Measurements from ENCODE around the gene MACO1. TPM values are rescaled to one million over a fixed set of nuclear protein-coding genes. Genes with fewer than 3 reads are reported as not detected.

Gene MACO1
- polyA plus RNA-seq, 2 donors = 16.1 to 23.3 TPM

GRCh38 chr1:25472471-25472870, 41.8 kb downstream of the MACO1 start:
- no peaks in the 10 kb centered on the region for H3K9me3 ChIP-seq (ENCODE audit: control insufficient read depth in 2 of 2, insufficient read depth in 1 of 2, low read depth in 1 of 2, low read length in 1 of 2)
- WGBS, 2 donors = 84 to 90% methylated on average over 4 of the region's 4 CpGs

GRCh38 chr1:25473653-25474225, 43.0 kb downstream of the MACO1 start:
- H3K27me3 ChIP-seq (ENCODE audit: control insufficient read depth in 1 of 2, insufficient read depth in 2 of 2, low read length in 2 of 2) = no peaks in the 10 kb centered on the region
- H3K27ac ChIP-seq (ENCODE audit: low read depth in 2 of 2, low read length in 1 of 2) = no peak overlapping the region
- H3K9me3 ChIP-seq (ENCODE audit: control insufficient read depth in 2 of 2, insufficient read depth in 1 of 2, low read depth in 1 of 2, low read length in 1 of 2) = no peaks in the 10 kb centered on the region
- peaks cover 0 to 2% of the 10 kb centered on the region in 2 donors for H3K36me3 ChIP-seq (ENCODE audit: control insufficient read depth in 2 of 2, insufficient read depth in 2 of 2, low read length in 1 of 2)
- WGBS, 2 donors = 85 to 94% methylated on average over 1 of the region's 1 CpG
- H3K4me1 ChIP-seq (ENCODE audit: control insufficient read depth in 2 of 2, insufficient read depth in 2 of 2, low read length in 1 of 2) = no peaks in the 10 kb centered on the region
- no peak overlapping the region for H3K4me3 ChIP-seq (ENCODE audit: low read depth in 1 of 2, low read length in 2 of 2)

More at GRCh38 chr1:25472471-25472870, 41.8 kb downstream of the MACO1 start:
- Histone ChIP-seq H3K4me3 (ENCODE audit: low read depth in 1 of 2, low read length in 2 of 2) (no peak overlapping the region), H3K27me3 (ENCODE audit: control insufficient read depth in 1 of 2, insufficient read depth in 2 of 2, low read length in 2 of 2) (no peaks in the 10 kb centered on the region), H3K4me1 (ENCODE audit: control insufficient read depth in 2 of 2, insufficient read depth in 2 of 2, low read length in 1 of 2) (no peaks in the 10 kb centered on the region), H3K27ac (ENCODE audit: low read depth in 2 of 2, low read length in 1 of 2) (no peak overlapping the region), H3K36me3 (ENCODE audit: control insufficient read depth in 2 of 2, insufficient read depth in 2 of 2, low read length in 1 of 2) (peaks cover 0 to 2% of the 10 kb centered on the region in 2 donors)

GRCh38 chr1:25474439-25475047, 43.8 kb downstream of the MACO1 start:
- Histone ChIP-seq H3K4me3 (ENCODE audit: low read depth in 1 of 2, low read length in 2 of 2) (no peak overlapping the region), H3K4me1 (ENCODE audit: control insufficient read depth in 2 of 2, insufficient read depth in 2 of 2, low read length in 1 of 2) (no peaks in the 10 kb centered on the region), H3K9me3 (ENCODE audit: control insufficient read depth in 2 of 2, insufficient read depth in 1 of 2, low read depth in 1 of 2, low read length in 1 of 2) (no peaks in the 10 kb centered on the region), H3K27me3 (ENCODE audit: control insufficient read depth in 1 of 2, insufficient read depth in 2 of 2, low read length in 2 of 2) (no peaks in the 10 kb centered on the region), H3K27ac (ENCODE audit: low read depth in 2 of 2, low read length in 1 of 2) (no peak overlapping the region), H3K36me3 (ENCODE audit: control insufficient read depth in 2 of 2, insufficient read depth in 2 of 2, low read length in 1 of 2) (peaks cover 0 to 2% of the 10 kb centered on the region in 2 donors)
- WGBS, 2 donors = 78 to 87% methylated on average over 5 of the region's 5 CpGs

GRCh38 chr1:25476186-25477097, 45.7 kb downstream of the MACO1 start:
- Histone ChIP-seq H3K36me3 (ENCODE audit: control insufficient read depth in 2 of 2, insufficient read depth in 2 of 2, low read length in 1 of 2) (no peaks in the 10 kb centered on the region), H3K4me3 (ENCODE audit: low read depth in 1 of 2, low read length in 2 of 2) (no peak overlapping the region), H3K27ac (ENCODE audit: low read depth in 2 of 2, low read length in 1 of 2) (peak overlapping the region; percentile 8 to 69), H3K4me1 (ENCODE audit: control insufficient read depth in 2 of 2, insufficient read depth in 2 of 2, low read length in 1 of 2) (no peaks in the 10 kb centered on the region), H3K27me3 (ENCODE audit: control insufficient read depth in 1 of 2, insufficient read depth in 2 of 2, low read length in 2 of 2) (no peaks in the 10 kb centered on the region), H3K9me3 (ENCODE audit: control insufficient read depth in 2 of 2, insufficient read depth in 1 of 2, low read depth in 1 of 2, low read length in 1 of 2) (no peaks in the 10 kb centered on the region)
- WGBS, 2 donors = 65 to 73% methylated on average over 2 of the region's 2 CpGs

GRCh38 chr1:25477448-25478034, 46.8 kb downstream of the MACO1 start:
- Histone ChIP-seq H3K36me3 (ENCODE audit: control insufficient read depth in 2 of 2, insufficient read depth in 2 of 2, low read length in 1 of 2) (no peaks in the 10 kb centered on the region), H3K4me3 (ENCODE audit: low read depth in 1 of 2, low read length in 2 of 2) (no peak overlapping the region), H3K27ac (ENCODE audit: low read depth in 2 of 2, low read length in 1 of 2) (peak overlapping the region; percentile 40 to 69), H3K4me1 (ENCODE audit: control insufficient read depth in 2 of 2, insufficient read depth in 2 of 2, low read length in 1 of 2) (peaks cover 0 to 4% of the 10 kb centered on the region in 2 donors), H3K27me3 (ENCODE audit: control insufficient read depth in 1 of 2, insufficient read depth in 2 of 2, low read length in 2 of 2) (no peaks in the 10 kb centered on the region), H3K9me3 (ENCODE audit: control insufficient read depth in 2 of 2, insufficient read depth in 1 of 2, low read depth in 1 of 2, low read length in 1 of 2) (no peaks in the 10 kb centered on the region)
- WGBS, 2 donors = 66 to 81% methylated on average over 1 of the region's 1 CpG

- no peak overlapping the region for H3K4me3 ChIP-seq (ENCODE audit: low read depth in 1 of 2, low read length in 2 of 2)
- peak overlapping the region; percentile 53 to 67 for H3K27ac ChIP-seq (ENCODE audit: low read depth in 2 of 2, low read length in 1 of 2)
- H3K4me1 ChIP-seq (ENCODE audit: control insufficient read depth in 2 of 2, insufficient read depth in 2 of 2, low read length in 1 of 2) = peaks cover 0 to 5% of the 10 kb centered on the region in 2 donors
- no peaks in the 10 kb centered on the region for H3K27me3 ChIP-seq (ENCODE audit: control insufficient read depth in 1 of 2, insufficient read depth in 2 of 2, low read length in 2 of 2)
- H3K9me3 ChIP-seq (ENCODE audit: control insufficient read depth in 2 of 2, insufficient read depth in 1 of 2, low read depth in 1 of 2, low read length in 1 of 2) = no peaks in the 10 kb centered on the region
- H3K36me3 ChIP-seq (ENCODE audit: control insufficient read depth in 2 of 2, insufficient read depth in 2 of 2, low read length in 1 of 2) = no peaks in the 10 kb centered on the region
Observed at GRCh38 chr1:25478633-25479032, 47.9 kb downstream of the MACO1 start.

GRCh38 chr1:25481625-25482024, 50.9 kb downstream of the MACO1 start:
- H3K36me3 ChIP-seq (ENCODE audit: control insufficient read depth in 2 of 2, insufficient read depth in 2 of 2, low read length in 1 of 2) = peaks cover 7 to 8% of the 10 kb centered on the region in 2 donors
- H3K4me3 ChIP-seq (ENCODE audit: low read depth in 1 of 2, low read length in 2 of 2) = no peak overlapping the region
- no peak overlapping the region for H3K27ac ChIP-seq (ENCODE audit: low read depth in 2 of 2, low read length in 1 of 2)
- H3K27me3 ChIP-seq (ENCODE audit: control insufficient read depth in 1 of 2, insufficient read depth in 2 of 2, low read length in 2 of 2) = no peaks in the 10 kb centered on the region
- WGBS, 2 donors = 80 to 88% methylated on average over 5 of the region's 5 CpGs
- no peaks in the 10 kb centered on the region for H3K9me3 ChIP-seq (ENCODE audit: control insufficient read depth in 2 of 2, insufficient read depth in 1 of 2, low read depth in 1 of 2, low read length in 1 of 2)
- peaks cover 2 to 5% of the 10 kb centered on the region in 2 donors for H3K4me1 ChIP-seq (ENCODE audit: control insufficient read depth in 2 of 2, insufficient read depth in 2 of 2, low read length in 1 of 2)

- H3K27ac ChIP-seq (ENCODE audit: low read depth in 2 of 2, low read length in 1 of 2) = peak overlapping the region; percentile 32 to 61
- 58 to 70% methylated on average over 1 of the region's 1 CpG for WGBS, 2 donors
Observed at GRCh38 chr1:25482211-25482610, 51.5 kb downstream of the MACO1 start.

GRCh38 chr1:25484096-25484495, 53.4 kb downstream of the MACO1 start:
- Histone ChIP-seq H3K27me3 (ENCODE audit: control insufficient read depth in 1 of 2, insufficient read depth in 2 of 2, low read length in 2 of 2) (no peaks in the 10 kb centered on the region), H3K4me3 (ENCODE audit: low read depth in 1 of 2, low read length in 2 of 2) (no peak overlapping the region), H3K4me1 (ENCODE audit: control insufficient read depth in 2 of 2, insufficient read depth in 2 of 2, low read length in 1 of 2) (peaks cover 2 to 5% of the 10 kb centered on the region in 2 donors), H3K27ac (ENCODE audit: low read depth in 2 of 2, low read length in 1 of 2) (peak overlapping the region; percentile 30 to 78), H3K9me3 (ENCODE audit: control insufficient read depth in 2 of 2, insufficient read depth in 1 of 2, low read depth in 1 of 2, low read length in 1 of 2) (no peaks in the 10 kb centered on the region), H3K36me3 (ENCODE audit: control insufficient read depth in 2 of 2, insufficient read depth in 2 of 2, low read length in 1 of 2) (peaks cover 8 to 9% of the 10 kb centered on the region in 2 donors)
- WGBS, 2 donors = 34 to 41% methylated on average over 10 of the region's 10 CpGs

More at GRCh38 chr1:25482211-25482610, 51.5 kb downstream of the MACO1 start:
- no peaks in the 10 kb centered on the region for H3K9me3 ChIP-seq (ENCODE audit: control insufficient read depth in 2 of 2, insufficient read depth in 1 of 2, low read depth in 1 of 2, low read length in 1 of 2)
- H3K4me1 ChIP-seq (ENCODE audit: control insufficient read depth in 2 of 2, insufficient read depth in 2 of 2, low read length in 1 of 2) = peaks cover 2 to 5% of the 10 kb centered on the region in 2 donors
- H3K27me3 ChIP-seq (ENCODE audit: control insufficient read depth in 1 of 2, insufficient read depth in 2 of 2, low read length in 2 of 2) = no peaks in the 10 kb centered on the region
- no peak overlapping the region for H3K4me3 ChIP-seq (ENCODE audit: low read depth in 1 of 2, low read length in 2 of 2)
- peaks cover 7 to 8% of the 10 kb centered on the region in 2 donors for H3K36me3 ChIP-seq (ENCODE audit: control insufficient read depth in 2 of 2, insufficient read depth in 2 of 2, low read length in 1 of 2)
